ENCODE measurements around the gene CLTA. TPM values are rescaled to one million over a fixed set of nuclear protein-coding genes. Genes with fewer than 3 reads are reported as not detected.

The CLTA gene
- total RNA-seq, 2 donors from 2014 or later, result 221 to 240 TPM

- Mint-ChIP-seq H3K27me3 (ENCODE audit: insufficient read depth) (no peaks in the 10 kb centered on the region), H3K36me3 (ENCODE audit: low read depth) (peaks cover 82% of the 10 kb centered on the region), H3K4me3 (no peak overlapping the region), H3K9me3 (no peaks in the 10 kb centered on the region), H3K4me1 (peaks cover 25% of the 10 kb centered on the region), H3K27ac (peak overlapping the region; percentile 3)
- TF ChIP-seq CTCF (conservative IDR thresholded peaks at IDR 0.05), result no peak
- peaks cover 89% of the 10 kb centered on the region for H3K36me3 ChIP-seq (ENCODE audit: control insufficient read depth, insufficient read depth, low read length)
- H3K9ac ChIP-seq (ENCODE audit: extremely low read depth, low read length, poor library complexity, severe bottlenecking), result no peak overlapping the region
- WGBS, 2 experiments (ENCODE audit: insufficient coverage in 1 of 2, insufficient read length in 1 of 2), result 85 to 95% methylated on average over 2 to 8 of the region's 8 CpGs
- DNase-seq, result no peak
- peaks cover 17% of the 10 kb centered on the region for H3K4me1 ChIP-seq (ENCODE audit: control insufficient read depth, insufficient read depth, low read length)
- H3K27me3 ChIP-seq (ENCODE audit: control insufficient read depth, insufficient read depth, low read length, poor library complexity, severe bottlenecking), result no peaks in the 10 kb centered on the region
- no peak overlapping the region for H3K4me3 ChIP-seq (ENCODE audit: low read length)
- no peak overlapping the region for H3K27ac ChIP-seq (ENCODE audit: low read depth, low read length)
- no peaks in the 10 kb centered on the region for H3K9me3 ChIP-seq (ENCODE audit: control insufficient read depth, low read length)
Measured at GRCh38 chr9:36210722-36211121, 20.0 kb downstream of the CLTA start.

- no peak for DNase-seq
- no peak overlapping the region for H3K4me3 ChIP-seq (ENCODE audit: low read length)
- Mint-ChIP-seq H3K27ac (peak overlapping the region; percentile 82), H3K4me1 (peaks cover 29% of the 10 kb centered on the region), H3K9me3 (no peaks in the 10 kb centered on the region), H3K36me3 (ENCODE audit: low read depth) (peaks cover 77% of the 10 kb centered on the region), H3K27me3 (ENCODE audit: insufficient read depth) (no peaks in the 10 kb centered on the region), H3K4me3 (no peak overlapping the region)
- no peak overlapping the region for H3K9ac ChIP-seq (ENCODE audit: extremely low read depth, low read length, poor library complexity, severe bottlenecking)
- 92 to 98% methylated on average over 4 to 7 of the region's 7 CpGs for WGBS, 2 experiments (ENCODE audit: insufficient coverage in 1 of 2, insufficient read length in 1 of 2)
- H3K36me3 ChIP-seq (ENCODE audit: control insufficient read depth, insufficient read depth, low read length), result peaks cover 81% of the 10 kb centered on the region
- no peaks in the 10 kb centered on the region for H3K27me3 ChIP-seq (ENCODE audit: control insufficient read depth, insufficient read depth, low read length, poor library complexity, severe bottlenecking)
- peaks cover 17% of the 10 kb centered on the region for H3K4me1 ChIP-seq (ENCODE audit: control insufficient read depth, insufficient read depth, low read length)
- H3K27ac ChIP-seq (ENCODE audit: low read depth, low read length), result no peak overlapping the region
- TF ChIP-seq CTCF (conservative IDR thresholded peaks at IDR 0.05), result no peak
- no peaks in the 10 kb centered on the region for H3K9me3 ChIP-seq (ENCODE audit: control insufficient read depth, low read length)
Measured at GRCh38 chr9:36211510-36211909, 20.8 kb downstream of the CLTA start.

DNA sequence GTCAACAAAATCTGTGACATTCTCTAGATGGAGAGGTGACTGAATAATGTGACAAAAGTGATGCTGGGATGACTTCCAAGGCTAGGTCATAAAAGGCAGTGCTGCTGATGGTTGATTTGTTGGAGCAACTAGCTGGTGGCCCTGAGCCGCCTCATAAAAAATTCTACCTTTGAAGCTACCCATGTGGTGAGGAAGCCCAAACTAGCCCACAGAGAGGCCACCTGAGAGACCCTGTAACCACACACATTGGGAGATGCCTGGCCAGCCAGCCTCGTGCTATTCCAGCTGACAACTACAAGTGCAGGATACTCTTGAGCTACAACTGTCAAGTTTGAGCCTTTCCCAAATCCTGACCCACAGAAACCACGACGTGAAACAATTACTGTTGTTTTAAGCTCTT, 22.7 kb downstream of the CLTA start:
- H3K4me1 Mint-ChIP-seq, result peaks cover 22% of the 10 kb centered on the region
- Histone ChIP-seq H3K36me3 (ENCODE audit: control insufficient read depth, insufficient read depth, low read length) (peaks cover 80% of the 10 kb centered on the region), H3K27me3 (ENCODE audit: control insufficient read depth, insufficient read depth, low read length, poor library complexity, severe bottlenecking) (no peaks in the 10 kb centered on the region), H3K4me3 (ENCODE audit: low read length) (no peak overlapping the region), H3K9me3 (ENCODE audit: control insufficient read depth, low read length) (no peaks in the 10 kb centered on the region), H3K9ac (ENCODE audit: extremely low read depth, low read length, poor library complexity, severe bottlenecking) (no peak overlapping the region), H3K4me1 (ENCODE audit: control insufficient read depth, insufficient read depth, low read length) (peaks cover 13% of the 10 kb centered on the region), H3K27ac (ENCODE audit: low read depth, low read length) (no peak overlapping the region)
- H3K4me3 Mint-ChIP-seq, result no peak overlapping the region
- H3K27me3 Mint-ChIP-seq (ENCODE audit: insufficient read depth), result no peaks in the 10 kb centered on the region
- peak overlapping the region; percentile 0 for H3K27ac Mint-ChIP-seq
- WGBS, 2 experiments (ENCODE audit: insufficient coverage in 1 of 2, insufficient read length in 1 of 2), result 93 to 94% methylated on average over 4 of the region's 4 CpGs
- H3K9me3 Mint-ChIP-seq, result no peaks in the 10 kb centered on the region
- peaks cover 65% of the 10 kb centered on the region for H3K36me3 Mint-ChIP-seq (ENCODE audit: low read depth)
- no peak for TF ChIP-seq CTCF (conservative IDR thresholded peaks at IDR 0.05)
- no peak for DNase-seq

Data from endodermal cell (in vitro differentiated cells).